Measurements from ENCODE around the gene GRK1.

DNA sequence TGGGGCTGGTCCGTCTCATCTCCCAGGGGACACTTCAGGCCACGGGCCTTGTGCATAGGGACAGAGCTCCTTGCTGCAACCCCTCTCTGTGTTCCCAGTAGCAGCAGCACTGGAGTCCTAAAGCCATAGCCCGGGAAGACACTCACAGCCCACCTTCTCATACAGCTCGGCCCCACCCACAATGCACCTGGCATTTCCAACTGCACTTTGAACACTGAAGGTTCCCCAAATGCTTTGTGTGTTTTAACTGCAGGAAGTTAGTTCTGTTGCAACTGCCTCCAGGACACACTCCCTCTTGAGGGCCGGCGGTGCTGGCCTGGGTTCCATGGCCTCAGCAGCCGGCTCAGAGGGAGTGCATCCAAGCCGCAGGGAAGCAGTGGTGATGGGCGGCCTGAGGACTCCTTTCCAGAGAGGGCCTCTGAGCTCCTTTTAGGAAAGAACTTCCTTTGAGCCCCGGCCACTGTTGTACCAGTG is 69.3 kb downstream of the GRK1 start:
- TF ChIP-seq ZNF205 (CRISPR knock-in tag; IDR thresholded peaks at IDR 0.05), result no peak
- no peak for TF ChIP-seq EZH2 (conservative IDR thresholded peaks at IDR 0.05; ENCODE audit: low read depth, low read length)
- no peak for TF ChIP-seq DNMT1 (CRISPR knock-in tag; IDR thresholded peaks at IDR 0.05)
- TF ChIP-seq, protein P1, sequence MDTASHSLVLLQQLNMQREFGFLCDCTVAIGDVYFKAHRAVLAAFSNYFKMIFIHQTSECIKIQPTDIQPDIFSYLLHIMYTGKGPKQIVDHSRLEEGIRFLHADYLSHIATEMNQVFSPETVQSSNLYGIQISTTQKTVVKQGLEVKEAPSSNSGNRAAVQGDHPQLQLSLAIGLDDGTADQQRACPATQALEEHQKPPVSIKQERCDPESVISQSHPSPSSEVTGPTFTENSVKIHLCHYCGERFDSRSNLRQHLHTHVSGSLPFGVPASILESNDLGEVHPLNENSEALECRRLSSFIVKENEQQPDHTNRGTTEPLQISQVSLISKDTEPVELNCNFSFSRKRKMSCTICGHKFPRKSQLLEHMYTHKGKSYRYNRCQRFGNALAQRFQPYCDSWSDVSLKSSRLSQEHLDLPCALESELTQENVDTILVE (CRISPR knock-in tag; IDR thresholded peaks at IDR 0.05), result no peak
- TF ChIP-seq SIN3A (IDR thresholded peaks at IDR 0.05; ENCODE audit: borderline replicate concordance, low read depth, low read length), result no peak
- TF ChIP-seq POLR2AphosphoS5 (IDR thresholded peaks at IDR 0.05; ENCODE audit: low read depth, low read length), result no peak
- TF ChIP-seq KDM5B (CRISPR knock-in tag; IDR thresholded peaks at IDR 0.05; ENCODE audit: borderline replicate concordance), result no peak

Data from HepG2 (cell line).